ENCODE results near the gene KIRREL3.
A peak's percentile ranks its signal among the peaks of the same experiment; 100 is the strongest.

The KIRREL3 gene

GRCh38 chr11:126575849-126576248 lies 424.7 kb downstream of the KIRREL3 start:
- no peak for DNase-seq (ENCODE audit: low read depth)

DNA sequence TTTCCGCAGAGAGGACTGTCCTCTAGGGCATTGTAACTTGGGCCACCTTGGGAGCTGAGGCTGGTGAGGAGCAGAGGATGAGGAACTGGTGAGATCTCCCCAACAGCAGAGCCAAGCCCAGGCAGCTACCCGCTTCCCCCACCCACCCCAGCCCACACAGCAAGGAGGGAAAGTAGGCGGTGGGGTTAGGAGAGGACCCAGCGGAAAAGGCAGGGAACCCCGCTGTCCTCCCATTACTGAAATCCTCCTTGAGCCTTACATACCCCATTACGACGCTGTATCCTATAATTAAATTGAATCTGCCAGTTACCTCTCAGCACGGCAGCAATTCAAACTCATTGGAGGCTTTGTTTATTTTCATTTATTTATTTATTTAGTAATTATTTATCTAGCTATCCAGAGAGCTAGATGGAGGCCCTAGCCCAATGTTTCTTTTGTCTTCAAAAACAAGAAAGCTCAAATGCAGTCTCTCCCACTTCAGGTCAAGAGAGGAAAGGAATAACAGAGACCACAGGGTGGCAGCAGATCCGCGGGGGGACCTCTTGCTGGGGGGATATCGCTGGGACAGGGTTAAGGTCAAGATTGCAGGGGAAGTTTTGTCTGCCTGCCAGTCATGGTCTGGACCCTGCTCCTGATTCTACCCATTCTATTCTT lies 427.1 kb downstream of the KIRREL3 start:
- DNase-seq (ENCODE audit: low read depth) = no peak

GRCh38 chr11:126570489-126570888 lies 430.1 kb downstream of the KIRREL3 start:
- no peak for DNase-seq (ENCODE audit: low read depth)

DNA sequence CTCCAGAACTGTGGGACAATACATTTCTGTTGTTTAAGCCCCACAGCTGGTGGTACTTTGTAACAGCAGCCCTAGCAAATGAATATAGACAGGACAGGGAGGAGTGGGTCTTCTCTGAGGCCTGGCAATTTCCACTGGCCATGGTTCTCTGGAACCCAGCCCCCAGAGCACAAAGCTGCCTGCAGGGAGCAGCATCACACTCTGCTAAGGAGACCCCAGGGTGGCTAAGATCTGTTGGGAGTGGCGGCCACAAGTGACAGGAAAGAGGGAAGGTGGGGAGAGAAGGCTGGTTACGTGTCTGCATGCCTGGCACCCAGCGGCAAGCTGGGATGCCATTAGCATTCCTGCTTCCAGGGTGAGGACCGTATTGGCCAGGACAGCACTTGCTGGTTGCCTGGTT lies 433.2 kb downstream of the KIRREL3 start:
- DNase-seq (ENCODE audit: low read depth) = no peak

DNA sequence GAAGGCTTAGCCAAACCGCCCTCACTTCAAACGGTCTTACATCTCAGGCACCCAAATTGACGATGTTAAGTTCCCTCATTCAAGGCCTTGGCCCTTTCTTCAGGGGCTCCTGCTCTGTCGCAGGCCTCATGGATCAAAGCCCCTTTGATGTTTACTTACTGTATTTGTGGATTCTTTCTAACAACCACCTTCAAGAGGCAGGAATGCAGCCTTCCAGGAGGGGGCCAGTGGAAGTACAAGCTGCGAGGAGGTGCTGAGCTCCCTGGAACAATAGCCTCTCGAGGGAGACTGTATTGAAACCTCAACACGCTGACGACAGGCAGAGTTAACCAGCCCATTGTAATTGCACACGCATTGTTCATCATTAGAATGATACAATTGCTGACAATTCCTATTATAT lies 436.0 kb downstream of the KIRREL3 start:
- DNase-seq (ENCODE audit: low read depth) = no peak

DNA sequence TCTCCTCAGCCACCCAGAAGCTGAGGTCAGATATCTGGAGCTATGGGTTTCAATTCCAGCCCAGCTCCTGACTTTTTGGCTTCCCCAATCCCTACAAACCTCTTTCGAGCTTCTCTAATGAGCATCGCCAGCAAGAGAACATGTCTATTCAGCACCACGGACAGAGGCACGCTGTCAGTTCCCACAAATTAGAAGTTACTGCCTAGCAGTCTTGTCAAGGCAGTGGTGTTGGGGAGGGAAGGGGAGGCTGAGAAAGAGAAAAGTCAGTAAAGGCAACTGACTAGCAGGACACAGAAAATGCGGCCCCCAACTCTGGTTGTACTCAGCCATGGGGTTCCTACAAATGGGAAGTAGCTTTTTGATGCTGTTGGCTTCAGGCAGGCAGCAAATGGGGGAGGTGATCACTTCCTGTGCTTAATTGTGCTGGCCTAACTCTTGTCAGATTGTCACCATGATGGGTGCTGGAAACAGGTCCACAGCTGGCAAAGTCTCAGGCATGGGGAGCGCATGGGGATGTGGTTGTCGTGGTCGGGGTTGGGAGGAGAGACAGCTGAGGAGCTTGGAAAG lies 439.2 kb downstream of the KIRREL3 start:
- peak; percentile 36 for DNase-seq (ENCODE audit: low read depth)

GRCh38 chr11:126560221-126560620 lies 440.3 kb downstream of the KIRREL3 start:
- DNase-seq (ENCODE audit: low read depth) = no peak

DNA sequence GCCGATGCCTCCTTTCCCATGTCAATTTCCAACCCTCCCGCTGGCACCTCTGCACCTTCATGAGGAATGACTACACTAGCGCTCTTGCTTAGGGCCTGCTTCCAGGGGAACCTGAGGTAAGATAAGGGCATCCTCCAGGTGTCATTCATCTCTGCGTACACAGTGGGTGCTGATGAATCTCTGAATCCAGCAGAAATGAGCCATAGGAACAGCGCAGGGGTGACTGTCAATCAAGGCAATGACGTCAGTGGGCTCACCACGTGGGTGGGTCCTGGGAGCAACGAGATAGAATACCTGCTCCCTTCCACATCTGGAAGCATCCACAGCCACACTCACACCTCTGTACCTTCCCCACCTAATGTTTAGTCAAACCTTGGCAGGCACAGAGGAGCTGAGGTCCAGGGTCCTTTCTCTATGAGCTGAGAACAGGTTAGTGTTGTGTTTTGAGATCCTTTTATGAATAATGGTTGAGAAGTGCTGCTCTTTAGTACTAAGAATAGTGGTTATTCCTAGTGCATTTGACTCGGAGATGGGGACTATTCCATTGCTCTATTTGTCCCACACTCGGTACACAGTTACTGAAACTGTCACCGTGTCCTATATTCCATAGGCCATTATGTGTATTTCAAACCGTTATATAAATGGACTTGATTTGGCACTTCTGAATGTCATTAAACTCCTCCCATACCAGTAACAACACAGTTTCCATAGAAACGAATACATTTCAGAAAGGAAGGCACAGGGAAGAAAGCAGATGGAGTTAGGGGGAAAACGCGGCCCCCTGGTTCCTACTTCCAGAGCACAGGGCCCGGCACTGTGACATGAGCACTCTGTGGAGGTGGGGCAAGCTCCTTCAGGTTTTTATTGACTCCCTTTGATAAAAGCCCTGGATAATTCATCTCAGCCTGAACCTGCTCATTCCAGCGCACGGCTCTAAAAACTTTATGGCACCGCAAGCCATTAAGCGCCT lies 451.7 kb downstream of the KIRREL3 start:
- no peak for DNase-seq (ENCODE audit: low read depth)

- no peak for DNase-seq (ENCODE audit: low read depth)
Observed at GRCh38 chr11:126547691-126548090, 452.9 kb downstream of the KIRREL3 start.

- DNase-seq (ENCODE audit: low read depth) = peak; percentile 3
Observed at GRCh38 chr11:126547161-126547560, 453.4 kb downstream of the KIRREL3 start.

DNA sequence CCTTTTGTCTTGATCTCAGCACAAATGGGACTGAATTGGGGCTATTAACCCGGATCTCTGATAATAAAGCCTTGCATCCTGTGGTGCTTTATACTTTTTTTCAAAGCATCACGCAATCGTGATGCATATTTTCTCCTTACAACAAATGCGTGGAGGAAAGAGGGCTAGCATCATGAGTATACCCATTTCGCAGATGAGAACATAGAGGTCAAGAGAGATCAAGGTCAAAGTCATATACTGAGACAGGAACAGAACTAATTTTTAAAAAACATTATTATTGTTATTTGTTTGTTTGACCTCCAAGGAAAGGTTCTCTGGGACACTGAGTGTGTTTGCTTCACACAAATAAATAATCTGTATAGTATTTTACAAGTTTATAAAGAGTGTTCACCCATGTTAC lies 453.9 kb downstream of the KIRREL3 start:
- no peak for DNase-seq (ENCODE audit: low read depth)

GRCh38 chr11:126546191-126546590 lies 454.4 kb downstream of the KIRREL3 start:
- DNase-seq (ENCODE audit: low read depth) = no peak

DNA sequence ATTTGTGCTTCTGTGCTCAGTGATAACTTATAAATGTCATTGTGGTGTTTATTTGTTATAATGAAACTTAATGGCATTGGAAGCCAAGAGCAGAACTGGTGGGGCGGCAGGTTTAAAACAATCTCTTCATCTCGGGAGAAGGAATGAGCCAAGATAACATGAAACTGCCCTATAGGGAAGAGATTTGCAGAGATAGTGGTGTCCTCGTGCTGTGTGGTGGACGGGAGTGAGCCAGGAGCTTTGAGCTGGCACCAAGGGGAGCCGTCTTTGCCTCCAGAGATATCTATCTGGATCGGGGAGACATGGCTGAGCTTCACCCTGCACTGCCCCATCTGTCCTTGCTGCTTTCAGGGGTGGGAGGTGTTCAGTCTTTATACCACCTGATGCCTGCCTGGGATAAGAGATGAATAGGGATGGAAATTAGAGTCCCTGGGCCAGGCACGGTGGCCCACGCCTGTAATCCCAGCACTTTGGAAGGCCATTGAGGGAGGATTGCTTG lies 455.5 kb downstream of the KIRREL3 start:
- DNase-seq (ENCODE audit: low read depth) = no peak

GRCh38 chr11:126544108-126545056 lies 456.2 kb downstream of the KIRREL3 start:
- DNase-seq (ENCODE audit: low read depth) = peak; percentile 19

DNA sequence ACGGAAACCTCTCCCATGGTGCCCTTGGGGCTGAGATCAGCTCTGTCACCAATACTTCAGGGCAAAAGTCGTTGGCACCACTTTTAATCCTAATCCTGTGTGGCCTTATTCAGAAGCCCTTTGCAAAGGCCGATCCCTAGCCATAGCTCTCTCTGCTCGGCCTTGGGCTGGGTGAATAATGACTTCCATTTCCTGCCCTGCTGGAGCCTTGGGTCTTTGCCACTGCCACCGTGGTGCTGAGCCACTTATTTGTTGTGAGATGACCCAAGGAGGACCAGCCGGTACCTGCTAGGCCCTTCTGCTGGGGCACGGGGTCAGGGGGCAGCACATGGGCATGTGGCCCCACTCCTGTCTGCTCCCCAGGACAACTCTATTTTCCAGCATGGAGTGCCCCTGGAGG lies 456.9 kb downstream of the KIRREL3 start:
- DNase-seq (ENCODE audit: low read depth) = no peak

DNA sequence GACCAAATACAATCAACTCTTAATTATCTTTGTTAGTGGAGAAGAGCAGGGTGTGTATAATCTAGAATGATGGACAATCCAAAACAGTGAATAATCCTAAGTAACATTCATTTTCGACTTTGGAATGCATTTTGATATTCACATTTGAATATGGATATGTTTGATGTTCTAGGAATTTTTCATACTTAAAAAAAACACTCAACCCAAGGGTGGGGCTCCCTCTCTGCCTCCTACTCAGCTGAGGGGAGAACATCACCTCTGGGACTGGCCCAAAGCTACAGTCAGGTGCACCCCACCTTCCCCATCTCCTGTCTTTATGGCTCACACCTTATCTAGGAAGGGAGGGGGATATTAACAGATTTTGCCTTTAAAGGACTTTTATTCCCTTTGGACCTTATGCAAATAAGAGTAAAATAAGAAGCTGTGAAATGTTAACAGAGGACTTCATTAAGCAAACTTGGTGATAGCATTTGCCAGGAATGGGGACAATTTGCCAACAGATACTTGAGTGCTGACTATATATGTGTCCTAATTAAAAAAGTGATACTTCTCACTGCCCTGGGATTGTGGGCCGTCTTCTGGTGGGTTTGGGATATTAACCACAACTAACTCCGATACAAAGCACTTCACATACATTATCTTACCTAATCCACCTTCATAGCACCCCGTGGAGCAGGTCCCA lies 458.1 kb downstream of the KIRREL3 start:
- DNase-seq (ENCODE audit: low read depth) = no peak

DNA sequence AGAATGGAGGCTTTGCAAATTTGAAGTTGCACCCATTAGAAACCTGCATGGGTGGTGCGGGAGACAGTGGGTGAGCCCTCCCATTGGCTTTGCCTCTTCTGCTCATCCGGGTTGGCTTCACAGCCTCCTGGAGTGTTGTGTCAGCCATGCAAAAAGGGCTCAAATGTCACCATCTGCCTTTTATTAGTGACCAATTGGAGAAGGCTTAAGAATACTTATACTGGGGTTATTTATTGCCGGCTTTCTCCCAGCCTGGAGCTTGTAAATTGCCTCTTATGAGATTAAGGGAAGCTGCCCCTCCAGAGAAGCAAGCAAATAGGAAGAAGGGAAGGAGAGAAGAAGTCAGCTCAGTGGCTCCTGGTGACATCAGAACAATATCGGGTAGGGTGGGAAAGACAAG lies 462.5 kb downstream of the KIRREL3 start:
- DNase-seq (ENCODE audit: low read depth) = no peak

GRCh38 chr11:126537492-126537891 lies 463.1 kb downstream of the KIRREL3 start:
- DNase-seq (ENCODE audit: low read depth) = no peak

GRCh38 chr11:126534141-126534805 lies 466.3 kb downstream of the KIRREL3 start:
- DNase-seq (ENCODE audit: low read depth) = no peak

GRCh38 chr11:126533560-126533959 lies 467.0 kb downstream of the KIRREL3 start:
- no peak for DNase-seq (ENCODE audit: low read depth)

All from amniotic epithelial cell (primary cell).